Measurements from ENCODE around the gene ARSA. TPM values are rescaled to one million over a fixed set of nuclear protein-coding genes. Genes with fewer than 3 reads are reported as not detected.

The ARSA gene
- total and polyA plus RNA-seq, 2 of the 13 experiments (the other 11 are each of a cell fraction or from before 2014, with no cell fraction given): 9.0 to 11.5 TPM

- TF ChIP-seq TRIM22 (IDR thresholded peaks at IDR 0.05): no peak
- TF ChIP-seq ZNF563 (CRISPR knock-in tag; IDR thresholded peaks at IDR 0.05): no peak; the same call in 1 of the 2 replicates
- 0 out of 2 replicates have a peak, but pooled peaks have one; percentile 42 for TF ChIP-seq ZNF513 (CRISPR knock-in tag; conservative IDR thresholded peaks at IDR 0.05)
- TF ChIP-seq ZFP91 (CRISPR knock-in tag; IDR thresholded peaks at IDR 0.05; ENCODE audit: borderline replicate concordance): peak; percentile 53
- 0 out of 2 replicates have a peak, but pooled peaks have one; percentile 7 for TF ChIP-seq ZBTB7A (CRISPR knock-in tag; IDR thresholded peaks at IDR 0.05)
- TF ChIP-seq PCBP1 (IDR thresholded peaks at IDR 0.05; ENCODE audit: borderline replicate concordance, low read depth, low read length): 0 out of 2 replicates have a peak, but pooled peaks have one; percentile 44
- TF ChIP-seq TEAD3 (CRISPR knock-in tag; optimal IDR thresholded peaks at IDR 0.05; ENCODE audit: borderline replicate concordance): peak; percentile 22
- 0 out of 2 replicates have a peak, but pooled peaks have one; percentile 52 for TF ChIP-seq AKNA (CRISPR knock-in tag; IDR thresholded peaks at IDR 0.05; ENCODE audit: borderline replicate concordance)
- TF ChIP-seq FOXM1 (CRISPR knock-in tag; IDR thresholded peaks at IDR 0.05): 0 out of 2 replicates have a peak, but pooled peaks have one; percentile 38
- TF ChIP-seq MZF1 (CRISPR knock-in tag; IDR thresholded peaks at IDR 0.05; ENCODE audit: borderline replicate concordance): 0 out of 2 replicates have a peak, but pooled peaks have one; percentile 59
- 0 out of 2 replicates have a peak, but pooled peaks have one; percentile 19 for TF ChIP-seq SMAD1 (CRISPR knock-in tag; IDR thresholded peaks at IDR 0.05; ENCODE audit: borderline replicate concordance, low read depth)
- TF ChIP-seq DBP (CRISPR knock-in tag; IDR thresholded peaks at IDR 0.05; ENCODE audit: not compliant biosample characterization): peak; percentile 12
- peak; percentile 66; the same call in 1 of the 2 replicates for TF ChIP-seq MTF2 (CRISPR knock-in tag; IDR thresholded peaks at IDR 0.05; ENCODE audit: borderline replicate concordance)
- 0 out of 2 replicates have a peak, but pooled peaks have one; percentile 10 for TF ChIP-seq TBX2 (CRISPR knock-in tag; IDR thresholded peaks at IDR 0.05; ENCODE audit: borderline replicate concordance)
- no peak for TF ChIP-seq ZNF138 (CRISPR knock-in tag; IDR thresholded peaks at IDR 0.05; ENCODE audit: low read depth)
- TF ChIP-seq SALL2 (CRISPR knock-in tag; IDR thresholded peaks at IDR 0.05): peak; percentile 26
Measured at GRCh38 chr22:50627642-50628542, at the start of gene ARSA (continued).

Data from HepG2 (cell line).